A673 (cell line): ENCODE measurements around the gene ZBTB24. TPM values are rescaled to one million over a fixed set of nuclear protein-coding genes. Genes with fewer than 3 reads are reported as not detected.

Experiments used
- BruUV-seq: library from RNA; stranded (reverse); fragments of 400-500 nt; replicated peaks from 2 replicates; lab custom pipeline; 2021; lab: Mats Ljungman, UMichigan
- CTCF ChIA-PET: fragments of 300-600 bp; sonication (Branson Sonifier 250); formaldehyde crosslinking; loops from one replicate; lab custom pipeline; 2022; ENCODE audit warnings: antibody characterized with exemption; lab: Charles Lee
- POLR2A ChIA-PET: fragments of 300-600 bp; sonication (Branson Sonifier 250); formaldehyde crosslinking; loops from one replicate; lab custom pipeline; 2022; ENCODE audit warnings: antibody characterized with exemption; ENCODE audit not compliant: low non-redundant PET; lab: Charles Lee
- DNase-seq: peaks from one replicate; pipeline ENCODE4 v3.0.0-alpha.2; 2015; ENCODE audit warnings: low spot score
- H3K27ac ChIP-seq: fragments of 200-600 bp; sonication (generic); 2 replicates; pipeline ENCODE4 v1.5.1; 2016; ENCODE audit warnings: mixed run types, low read depth, mild to moderate bottlenecking, mixed read lengths, antibody characterized with exemption, low read length; ENCODE audit not compliant: poor library complexity, severe bottlenecking
- H3K27me3 ChIP-seq: fragments of 200-600 bp; sonication (generic); replicated peaks from 2 replicates; pipeline ENCODE4 v1.6.1; 2017; ENCODE audit warnings: mixed run types, low read depth, mild to moderate bottlenecking, mixed read lengths, antibody characterized with exemption, low read length; ENCODE audit not compliant: insufficient read depth, poor library complexity
- H3K36me3 ChIP-seq: fragments of 200-600 bp; sonication (generic); 2 replicates; pipeline ENCODE4 v1.6.1; 2016; ENCODE audit warnings: mixed run types, mild to moderate bottlenecking, mixed read lengths, antibody characterized with exemption, low read length; ENCODE audit not compliant: insufficient read depth, poor library complexity, severe bottlenecking
- H3K4me1 ChIP-seq: fragments of 200-600 bp; sonication (generic); 2 replicates; pipeline ENCODE4 v1.6.1; 2017; ENCODE audit warnings: mixed run types, mild to moderate bottlenecking, mixed read lengths, antibody characterized with exemption, low read length; ENCODE audit not compliant: insufficient read depth, poor library complexity, severe bottlenecking
- H3K4me3 ChIP-seq: fragments of 200-600 bp; sonication (generic); 2 replicates; pipeline ENCODE4 v1.5.1; 2016; ENCODE audit warnings: low read depth, mixed run types, mild to moderate bottlenecking, mixed read lengths, low read length; ENCODE audit not compliant: poor library complexity, severe bottlenecking
- H3K9me3 ChIP-seq: fragments of 200-600 bp; sonication (generic); 2 replicates; pipeline ENCODE4 v1.6.1; 2016; ENCODE audit warnings: mixed run types, low read depth, mild to moderate bottlenecking, mixed read lengths, antibody characterized with exemption, low read length; ENCODE audit not compliant: poor library complexity, severe bottlenecking
- EZH2 ChIP-seq: fragments of 200-600 bp; sonication (generic); IDR thresholded peaks from 2 replicates; pipeline ENCODE4 v1.6.1; 2017; ENCODE audit warnings: borderline replicate concordance, low read depth, mild to moderate bottlenecking, mixed read lengths, antibody characterized with exemption, low read length; ENCODE audit not compliant: poor library complexity, severe bottlenecking
- intact Hi-C: fragments of 100-400 bp; cut with micrococcal nuclease; formaldehyde crosslinking; loops from one replicate; pipeline ENCODE4 v1.10.0; 2022; ENCODE audit not compliant: unreplicated experiment
- total RNA-seq: library from RNA; stranded (reverse); gene quantifications from 2 replicates; pipeline ENCODE4 v1.2.3, GENCODE V29; 2021
- TF ChIP-seq, protein P1 (sequence below): fragments of 300-800, 200-600 bp; sonication (generic); conservative IDR thresholded peaks from 2 replicates; pipeline ENCODE4 v1.5.1; 2017; ENCODE audit warnings: low read depth, mild to moderate bottlenecking, antibody characterized with exemption, low read length, moderate library complexity, mixed read lengths

ZBTB24 gene
- total RNA-seq, 1 experiment from 2014 or later = 15.5 TPM

DNA sequence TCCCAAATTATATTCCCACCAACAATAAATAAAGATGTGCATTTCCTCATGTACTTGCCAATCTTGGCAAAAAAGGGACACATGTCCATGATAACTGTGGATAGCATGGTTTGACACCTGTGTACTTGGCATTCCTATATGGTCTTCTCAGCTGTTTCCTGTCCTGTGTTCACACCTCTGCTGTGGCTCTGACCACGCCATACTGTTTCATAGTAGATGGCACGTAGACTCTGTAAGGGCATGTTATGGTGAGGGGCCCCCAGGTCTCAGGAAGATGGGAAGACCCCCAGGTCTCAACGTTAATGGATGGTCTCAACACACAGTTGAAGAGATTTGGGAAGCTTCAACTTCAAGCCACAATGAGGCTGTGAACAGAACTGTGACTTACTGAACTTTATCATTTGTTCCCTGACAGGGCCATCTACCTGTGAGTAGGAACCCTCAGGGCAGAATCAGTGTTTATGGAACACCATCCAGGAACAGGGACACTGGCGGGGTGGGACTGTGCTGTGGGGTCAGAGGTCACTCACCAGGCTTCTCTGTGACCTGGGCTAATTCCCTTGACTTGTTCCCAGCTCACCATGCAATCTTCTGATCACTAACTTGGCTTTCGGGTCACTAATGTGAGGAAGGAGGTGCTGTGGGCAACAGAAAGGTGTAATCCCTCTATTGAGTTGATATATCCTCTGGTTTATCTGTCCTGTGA lies 11.8 kb downstream of the ZBTB24 start:
- ChIA-PET CTCF (no interaction called here), POLR2A (no interaction called here)
- BruUV-seq = no TSS peak
- no peak for DNase-seq
- Histone ChIP-seq H3K27ac (no peak overlapping the region), H3K36me3 (peaks cover 68% of the 10 kb centered on the region), H3K9me3 (no peaks in the 10 kb centered on the region), H3K27me3 (no peaks in the 10 kb centered on the region), H3K4me3 (no peak overlapping the region), H3K4me1 (no peaks in the 10 kb centered on the region)
- intact Hi-C loops = no loop called here
- TF ChIP-seq, protein P1, sequence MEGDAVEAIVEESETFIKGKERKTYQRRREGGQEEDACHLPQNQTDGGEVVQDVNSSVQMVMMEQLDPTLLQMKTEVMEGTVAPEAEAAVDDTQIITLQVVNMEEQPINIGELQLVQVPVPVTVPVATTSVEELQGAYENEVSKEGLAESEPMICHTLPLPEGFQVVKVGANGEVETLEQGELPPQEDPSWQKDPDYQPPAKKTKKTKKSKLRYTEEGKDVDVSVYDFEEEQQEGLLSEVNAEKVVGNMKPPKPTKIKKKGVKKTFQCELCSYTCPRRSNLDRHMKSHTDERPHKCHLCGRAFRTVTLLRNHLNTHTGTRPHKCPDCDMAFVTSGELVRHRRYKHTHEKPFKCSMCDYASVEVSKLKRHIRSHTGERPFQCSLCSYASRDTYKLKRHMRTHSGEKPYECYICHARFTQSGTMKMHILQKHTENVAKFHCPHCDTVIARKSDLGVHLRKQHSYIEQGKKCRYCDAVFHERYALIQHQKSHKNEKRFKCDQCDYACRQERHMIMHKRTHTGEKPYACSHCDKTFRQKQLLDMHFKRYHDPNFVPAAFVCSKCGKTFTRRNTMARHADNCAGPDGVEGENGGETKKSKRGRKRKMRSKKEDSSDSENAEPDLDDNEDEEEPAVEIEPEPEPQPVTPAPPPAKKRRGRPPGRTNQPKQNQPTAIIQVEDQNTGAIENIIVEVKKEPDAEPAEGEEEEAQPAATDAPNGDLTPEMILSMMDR = no peak
- TF ChIP-seq EZH2 = no peak

DNA sequence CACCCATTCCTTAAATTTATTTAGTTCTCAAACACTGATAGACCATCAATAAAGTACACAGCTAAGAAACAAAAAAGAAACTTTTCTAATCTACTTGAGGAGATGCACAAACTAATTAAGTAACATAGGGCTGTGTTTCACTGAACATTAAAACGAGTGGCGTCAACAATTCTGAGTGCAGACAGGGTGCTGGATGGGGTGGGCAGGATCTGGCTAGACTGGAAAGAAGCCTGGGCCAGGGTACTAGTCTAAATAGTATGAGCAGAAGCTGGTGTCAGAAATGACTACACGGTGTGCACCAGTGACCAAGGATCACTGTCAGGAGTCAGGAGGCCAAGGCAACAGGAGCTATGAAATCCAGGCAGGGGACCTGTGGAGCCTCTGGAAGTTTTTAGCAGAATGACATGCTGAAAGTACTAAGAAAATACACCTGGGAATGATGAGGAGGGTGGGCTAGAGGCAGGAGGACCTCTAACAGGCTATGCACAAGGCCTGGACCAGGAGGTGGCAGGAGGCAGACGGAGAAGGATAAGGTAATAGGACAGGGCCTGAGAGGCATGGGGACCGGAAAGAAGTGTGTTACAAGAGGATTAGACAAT lies 13.3 kb downstream of the ZBTB24 start:
- Histone ChIP-seq H3K4me1 (no peaks in the 10 kb centered on the region), H3K27ac (no peak overlapping the region), H3K27me3 (no peaks in the 10 kb centered on the region), H3K4me3 (no peak overlapping the region), H3K36me3 (peaks cover 71% of the 10 kb centered on the region), H3K9me3 (no peaks in the 10 kb centered on the region)
- BruUV-seq = no TSS peak
- POLR2A ChIA-PET = no interaction called here
- TF ChIP-seq, protein P1 = no peak
- no peak for TF ChIP-seq EZH2
- CTCF ChIA-PET = no interaction called here
- intact Hi-C loops = no loop called here
- no peak for DNase-seq

DNA sequence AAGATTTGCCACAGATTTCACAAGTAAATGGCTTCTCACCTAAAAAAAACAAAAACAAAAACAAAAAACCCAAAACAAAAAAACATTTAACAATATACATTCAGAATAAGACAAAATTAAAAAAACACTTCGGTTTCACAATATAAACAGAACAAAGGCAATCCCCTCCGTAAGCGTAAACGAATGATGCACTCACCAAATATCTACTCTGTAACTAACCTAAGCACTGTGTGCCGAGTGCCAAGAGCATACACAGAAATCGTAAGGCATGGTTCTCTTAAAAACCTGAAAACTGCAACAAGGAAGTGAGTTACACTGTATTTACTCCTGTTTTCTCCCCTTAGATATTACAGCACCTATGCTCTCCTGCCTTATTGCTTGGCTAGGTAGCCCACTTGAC lies 15.3 kb downstream of the ZBTB24 start:
- H3K27me3 ChIP-seq = no peaks in the 10 kb centered on the region
- intact Hi-C loops = no loop called here
- ChIA-PET CTCF (no interaction called here), POLR2A (no interaction called here)
- BruUV-seq = no TSS peak
- TF ChIP-seq EZH2 = no peak
- TF ChIP-seq, protein P1 = no peak
- no peak overlapping the region for H3K27ac ChIP-seq
- DNase-seq = no peak
- H3K9me3 ChIP-seq = no peaks in the 10 kb centered on the region
- H3K36me3 ChIP-seq = peaks cover 72% of the 10 kb centered on the region
- H3K4me1 ChIP-seq = no peaks in the 10 kb centered on the region
- H3K4me3 ChIP-seq = no peak overlapping the region
